HG03457 (cell line): ENCODE data around the gene GRIN1.

ENCODE experiments used
- ATAC-seq: cut with Tn5 transposase; IDR thresholded peaks from one replicate; pipeline ENCODE4 v1.9.1; 2021; ENCODE audit warnings: moderate number of reproducible peaks; ENCODE audit not compliant: unreplicated experiment

Gene GRIN1

DNA sequence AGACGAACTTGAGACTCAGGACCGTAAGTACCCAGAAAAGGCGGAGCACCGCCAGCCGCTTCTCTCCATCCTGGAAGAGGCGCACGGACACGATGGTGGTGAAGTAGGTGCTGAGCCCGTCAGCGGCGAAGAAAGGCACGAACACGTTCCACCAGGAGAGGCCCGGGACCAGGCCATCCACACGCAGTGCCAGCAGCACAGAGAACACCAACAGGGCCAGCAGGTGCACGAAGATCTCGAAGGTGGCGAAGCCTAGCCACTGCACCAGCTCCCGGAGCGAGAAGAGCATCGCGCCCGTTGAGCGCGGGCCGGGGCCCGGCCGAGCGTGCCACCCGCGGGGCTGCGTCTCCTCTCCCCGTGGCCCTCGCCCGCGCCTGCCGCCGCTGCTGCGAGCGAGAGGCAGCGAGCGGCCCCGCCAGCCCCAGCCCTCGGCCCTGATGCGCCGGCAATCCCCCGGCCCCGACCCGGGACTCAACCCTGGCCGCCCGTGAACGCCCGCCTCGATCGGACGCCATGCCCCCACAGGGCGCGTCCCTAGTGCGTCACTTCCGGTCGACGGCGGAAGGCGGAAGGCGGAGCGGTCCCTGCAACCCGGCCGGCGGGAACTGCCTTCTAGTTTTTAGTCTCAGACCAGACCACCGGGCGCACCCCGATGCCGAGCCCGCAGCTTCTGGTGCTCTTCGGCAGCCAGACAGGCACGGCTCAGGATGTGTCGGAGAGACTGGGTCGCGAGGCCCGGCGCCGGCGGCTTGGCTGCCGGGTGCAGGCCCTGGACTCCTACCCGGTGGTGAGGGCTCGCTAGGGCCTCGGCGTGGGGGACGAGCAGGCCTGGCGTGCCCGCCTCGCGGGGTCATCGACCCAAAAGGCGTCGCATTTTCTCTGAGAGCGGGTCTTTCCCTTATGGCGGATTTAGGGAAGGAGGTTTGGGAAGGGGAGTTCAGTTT lies 66.4 kb downstream of the GRIN1 start, which contains the start of the genes NDOR1 and TMEM203:
NDOR1 (plus strand) TSS at position 575 of the 944 bp plus-strand sequence; CDS start at position 653, 78 bp downstream.
TMEM203 (minus strand) TSS at position 523 of the 944 bp plus-strand sequence; CDS start at position 289, 234 bp downstream.
- ATAC-seq, result no peak

DNA sequence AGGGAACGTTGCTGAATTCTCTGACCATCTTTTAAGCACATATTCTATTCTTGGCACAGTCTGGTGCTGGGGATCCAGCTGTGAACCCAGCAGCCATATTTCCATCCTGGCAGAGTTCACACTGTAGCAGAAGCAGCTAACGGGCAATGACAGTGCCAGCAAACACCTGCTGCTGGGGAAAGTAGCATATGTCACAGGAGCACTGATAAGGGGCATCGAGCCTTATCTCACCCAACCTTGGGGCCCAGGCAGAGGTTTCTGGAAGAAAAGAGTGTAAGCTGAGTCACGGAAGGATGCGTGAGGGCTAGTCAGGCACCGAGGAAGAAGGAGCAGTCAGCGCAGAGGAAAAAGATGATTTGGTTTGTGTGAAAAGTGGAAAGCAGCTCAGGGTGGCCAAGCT lies 67.6 kb downstream of the GRIN1 start:
- no peak for ATAC-seq

DNA sequence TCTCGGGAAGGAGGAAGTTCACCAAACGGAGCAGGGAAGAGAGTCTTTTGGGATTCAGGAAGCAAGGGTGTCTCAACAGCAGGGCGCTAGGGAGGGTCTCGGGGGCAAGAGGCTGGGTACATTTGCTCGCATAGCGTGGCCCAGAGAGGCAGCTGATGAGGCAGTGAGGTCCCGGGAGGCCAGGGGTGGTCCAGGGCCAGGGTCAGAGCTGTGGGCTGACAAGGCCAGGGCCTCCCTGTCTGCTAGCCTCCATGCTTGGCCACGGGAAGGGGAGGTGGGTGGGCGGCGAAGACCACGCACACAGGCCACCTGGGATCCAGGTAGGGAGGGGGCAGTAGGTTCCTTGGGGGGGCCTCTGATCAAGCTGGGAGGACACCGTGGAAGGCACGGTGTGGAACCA lies 72.6 kb downstream of the GRIN1 start:
- ATAC-seq, result no peak

DNA sequence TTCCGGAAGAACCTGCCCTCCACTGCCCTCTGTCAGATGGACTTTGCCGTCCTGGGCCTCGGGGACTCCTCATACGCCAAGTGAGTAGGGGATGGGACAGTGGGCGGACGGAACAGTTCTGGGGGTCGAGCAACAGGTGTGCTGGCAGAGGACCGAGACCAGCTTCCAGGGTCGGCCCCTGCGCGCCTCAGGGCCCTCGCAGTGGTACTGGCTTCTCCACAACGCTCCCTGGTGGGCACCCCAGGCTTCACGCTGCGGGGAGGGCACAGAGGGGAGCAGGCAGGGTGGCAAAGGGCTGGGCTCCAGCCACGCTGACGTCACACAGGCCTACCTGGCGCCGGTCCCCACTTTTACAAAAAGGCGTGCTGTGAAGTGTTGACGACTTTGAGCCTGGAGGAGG lies 73.6 kb downstream of the GRIN1 start:
- ATAC-seq, result no peak

DNA sequence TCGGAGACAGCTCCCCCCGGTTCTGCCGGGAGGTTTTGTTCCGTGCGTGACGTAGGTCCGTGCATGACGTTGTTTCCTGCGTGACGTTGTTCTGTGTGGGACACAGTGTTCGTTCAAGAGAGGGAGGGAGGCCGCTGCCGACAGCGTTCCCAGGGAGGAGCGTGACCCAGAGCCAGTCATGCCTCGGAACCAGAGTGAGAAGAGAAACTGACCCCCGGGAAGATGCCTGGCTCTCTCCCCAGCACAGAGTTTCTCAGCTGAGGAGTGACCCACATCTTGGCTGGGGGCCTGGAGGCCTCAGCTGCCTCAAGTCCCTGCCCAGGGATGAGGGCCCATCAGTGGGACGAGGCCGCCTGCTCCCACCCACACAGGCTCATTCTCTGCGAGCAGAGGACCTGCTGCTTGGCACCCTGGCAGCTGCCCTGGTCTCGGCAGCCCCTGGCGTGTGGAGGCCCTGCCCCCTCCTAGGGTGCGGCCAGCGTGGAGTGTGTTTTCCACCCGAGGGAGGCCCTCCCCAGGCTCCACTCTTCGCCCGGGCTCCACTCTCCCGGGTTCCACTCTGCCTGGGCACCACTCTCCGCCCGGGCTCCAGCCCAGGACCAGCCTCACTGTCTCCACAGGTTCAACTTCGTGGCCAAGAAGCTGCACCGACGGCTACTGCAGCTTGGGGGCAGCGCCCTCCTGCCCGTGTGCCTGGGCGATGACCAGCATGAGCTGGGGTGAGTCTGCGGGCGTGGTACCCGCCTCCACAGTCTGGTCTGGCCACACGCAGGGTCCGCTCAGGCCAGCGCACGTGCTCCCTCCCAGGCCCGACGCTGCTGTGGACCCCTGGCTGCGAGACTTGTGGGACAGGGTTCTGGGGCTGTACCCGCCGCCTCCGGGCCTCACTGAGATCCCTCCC lies 74.5 kb downstream of the GRIN1 start:
- no peak for ATAC-seq

DNA sequence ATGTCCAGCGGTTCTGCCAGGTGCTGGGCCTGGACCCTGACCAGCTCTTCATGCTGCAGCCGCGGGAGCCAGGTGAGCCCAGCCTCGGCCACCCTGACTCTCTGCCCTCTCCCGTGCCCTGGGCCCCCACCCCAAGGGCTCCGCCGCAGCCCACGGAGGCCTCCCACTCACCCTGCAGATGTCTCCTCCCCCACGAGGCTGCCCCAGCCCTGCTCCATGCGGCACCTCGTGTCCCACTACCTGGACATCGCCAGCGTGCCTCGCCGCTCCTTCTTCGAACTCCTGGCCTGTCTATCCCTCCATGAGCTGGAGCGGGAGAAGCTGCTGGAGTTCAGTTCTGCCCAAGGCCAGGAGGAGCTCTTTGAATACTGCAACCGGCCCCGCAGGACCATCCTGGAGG lies 75.7 kb downstream of the GRIN1 start:
- ATAC-seq, result no peak

DNA sequence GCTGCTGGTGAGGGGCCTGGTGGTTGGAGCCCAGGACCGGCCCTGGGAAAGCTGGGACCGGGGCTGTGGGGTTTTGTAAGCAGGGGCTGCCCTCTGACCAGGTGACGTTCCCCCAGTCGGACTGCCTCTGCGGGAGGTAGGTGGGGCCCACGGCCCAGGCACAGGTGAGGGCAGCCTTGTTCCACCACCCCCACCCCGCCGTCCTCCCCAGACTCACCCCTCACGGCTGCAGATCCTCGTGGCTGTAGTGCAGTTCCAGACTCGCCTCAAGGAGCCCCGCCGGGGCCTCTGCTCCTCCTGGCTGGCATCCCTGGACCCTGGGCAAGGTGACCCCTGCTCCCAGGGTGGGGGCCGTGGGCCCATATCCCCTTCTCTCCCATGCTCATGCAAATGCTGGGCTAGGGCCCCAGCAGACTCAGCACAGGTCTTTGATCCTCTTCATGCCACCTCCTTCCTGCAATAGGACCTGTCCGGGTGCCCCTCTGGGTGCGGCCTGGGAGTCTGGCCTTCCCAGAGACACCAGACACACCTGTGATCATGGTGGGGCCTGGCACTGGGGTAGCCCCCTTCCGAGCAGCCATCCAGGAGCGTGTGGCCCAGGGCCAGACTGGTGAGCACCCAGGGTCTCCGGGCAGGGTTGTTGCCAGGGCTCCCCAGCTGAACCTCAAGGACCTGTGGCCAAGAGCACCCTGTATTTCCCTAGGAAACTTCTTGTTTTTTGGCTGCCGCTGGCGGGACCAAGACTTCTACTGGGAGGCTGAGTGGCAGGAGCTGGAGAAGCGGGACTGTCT lies 76.4 kb downstream of the GRIN1 start:
- ATAC-seq, result no peak

DNA sequence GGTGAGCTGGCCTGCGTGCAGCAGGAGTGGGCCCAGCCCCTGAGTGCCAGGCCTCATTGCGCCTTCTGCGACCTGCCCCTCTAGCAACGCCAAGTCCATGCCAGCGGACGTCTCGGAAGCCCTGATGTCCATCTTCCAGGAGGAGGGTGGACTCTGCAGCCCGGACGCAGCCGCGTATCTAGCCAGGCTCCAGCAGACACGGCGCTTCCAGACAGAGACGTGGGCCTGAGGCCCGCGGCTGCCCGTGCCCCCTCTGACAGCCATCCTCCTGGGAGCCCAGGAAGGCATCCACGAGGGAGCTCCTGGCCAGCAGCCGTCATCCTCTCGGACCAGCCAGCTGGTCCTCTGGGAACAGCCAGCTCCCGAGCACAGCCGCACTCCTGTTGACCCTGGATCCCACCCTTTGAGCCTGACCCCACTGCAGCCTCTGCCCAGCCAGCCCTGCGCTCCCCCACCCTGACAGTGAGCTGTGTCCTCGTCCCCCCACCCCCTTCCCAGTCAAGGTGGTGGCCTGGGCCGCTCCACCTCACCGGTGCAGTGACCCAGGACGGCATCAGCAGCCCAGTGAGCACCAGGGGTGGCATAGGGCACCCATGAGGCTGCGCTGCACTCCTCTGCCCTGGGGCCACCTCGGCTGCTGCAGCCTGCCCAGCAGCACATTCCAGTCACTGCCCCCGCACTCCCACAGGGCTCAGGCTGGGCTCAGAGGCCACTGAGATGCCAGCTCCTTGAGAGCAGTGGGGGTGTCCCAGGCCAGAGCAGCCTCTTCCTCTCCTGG lies 77.4 kb downstream of the GRIN1 start:
- no peak for ATAC-seq

DNA sequence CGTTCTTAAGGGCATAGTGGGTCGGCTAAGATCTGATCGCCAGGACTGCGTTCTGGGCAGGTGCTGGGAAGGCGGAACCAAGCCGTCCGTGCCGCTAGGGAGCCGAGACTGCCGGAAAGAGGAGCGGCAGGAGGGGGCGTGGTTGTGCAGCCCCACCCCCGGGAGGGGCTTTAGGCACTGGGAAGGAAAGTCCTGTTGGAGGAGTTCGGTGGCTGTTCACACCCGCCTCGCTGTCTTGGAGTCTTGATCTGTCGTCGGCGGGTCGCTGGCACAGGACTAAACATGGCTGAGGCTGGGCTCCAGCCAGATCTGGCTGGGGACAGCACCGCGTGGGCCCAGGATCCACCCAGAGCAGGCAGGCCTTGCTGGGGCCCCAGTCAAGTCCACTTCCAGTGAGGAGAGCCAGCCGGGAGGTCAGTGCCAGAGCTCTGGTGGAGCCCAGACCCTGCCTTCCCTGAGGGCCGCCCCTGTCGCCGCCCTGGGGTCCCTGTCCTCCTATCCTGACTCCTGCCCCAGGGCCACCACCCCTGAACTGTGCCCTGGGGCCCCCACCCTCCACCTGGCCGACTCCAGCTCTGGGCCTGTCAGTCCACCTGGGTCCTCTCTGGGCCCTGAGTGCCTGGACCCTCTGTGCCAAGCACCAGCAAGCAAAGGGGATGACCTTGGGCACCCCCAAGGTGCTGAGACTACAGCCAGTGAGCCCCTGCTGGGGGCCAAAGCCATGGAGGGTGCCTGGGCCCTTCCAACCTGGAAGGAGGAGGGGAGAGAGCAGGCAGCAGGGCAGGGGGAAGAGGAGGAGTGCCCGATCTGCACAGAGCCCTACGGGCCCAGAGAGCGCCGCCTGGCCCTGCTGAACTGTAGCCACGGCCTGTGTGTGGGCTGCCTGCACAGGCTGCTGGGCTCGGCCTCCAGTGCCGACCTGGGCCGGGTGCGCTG lies 78.6 kb downstream of the GRIN1 start:
- no peak for ATAC-seq

DNA sequence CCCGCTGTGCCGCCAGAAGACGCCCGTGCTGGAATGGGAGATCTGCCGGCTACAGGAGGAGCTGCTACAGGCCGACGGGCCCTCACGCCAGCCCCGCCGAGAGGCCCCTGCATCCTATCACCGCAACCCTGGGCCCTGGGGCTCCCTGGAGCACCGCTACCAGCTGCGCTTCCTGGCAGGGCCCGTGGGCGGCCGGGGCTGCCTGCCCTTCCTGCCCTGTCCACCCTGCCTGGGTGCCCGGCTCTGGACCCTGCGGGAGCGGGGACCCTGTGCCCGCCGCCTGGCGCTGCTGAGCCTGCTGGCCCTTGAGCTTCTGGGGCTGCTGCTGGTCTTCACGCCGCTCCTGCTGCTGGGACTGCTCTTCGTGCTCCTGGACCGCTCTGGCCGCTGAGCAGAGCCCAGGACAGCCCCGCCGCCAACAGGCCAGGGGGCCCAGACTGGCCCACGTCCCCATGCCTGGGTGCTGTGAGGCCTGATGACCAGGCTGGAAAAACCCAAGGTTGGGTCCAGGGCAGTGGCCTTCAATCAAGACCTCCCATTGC lies 79.3 kb downstream of the GRIN1 start:
- no peak for ATAC-seq
